Body of pancreas (tissue), 4 donors: ENCODE measurements around the gene IRAK3. TPM values are rescaled to one million over a fixed set of nuclear protein-coding genes. Genes with fewer than 3 reads are reported as not detected.
A peak's percentile ranks its signal among the peaks of the same experiment; 100 is the strongest.

Experiments
- ATAC-seq: fragments of 150-250 bp; one replicate; pipeline ENCODE4 v1.9.1; 2016
- DNase-seq, 4 donors: peaks; one replicate each; pipeline ENCODE4 v3.0.0-alpha.2; 2019
- H3K27ac ChIP-seq, 4 donors: fragments of 200-600 bp; sonication (generic); 1 replicate in 3 of 4; 2 replicates in 1 of 4; pipeline versions ENCODE4 v1.5.1 to v1.6.1; 2016 to 2019; ENCODE audit warnings: mild to moderate bottlenecking in 1 of 4, mixed read lengths in 1 of 4, moderate library complexity in 1 of 4
- H3K27me3 ChIP-seq, 2 donors: fragments of 200-600 bp; sonication (generic); one replicate each; pipeline ENCODE4 v1.6.0; 2016; ENCODE audit warnings: mild to moderate bottlenecking in 1 of 2
- H3K36me3 ChIP-seq, 2 donors: fragments of 200-600 bp; sonication (generic); replicated peaks in 1 of 2; 2 replicates each; pipeline ENCODE4 v1.5.1; 2016; ENCODE audit warnings: low read depth in 2 of 2; ENCODE audit not compliant: insufficient read depth in 1 of 2
- H3K4me1 ChIP-seq: fragments of 200-600 bp; sonication (generic); one replicate; pipeline ENCODE4 v1.6.0; 2016
- H3K4me3 ChIP-seq, 2 donors: fragments of 200-600 bp; sonication (generic); 1 replicate in 1 of 2; 2 replicates in 1 of 2; pipeline ENCODE4 v1.5.1; 2016 to 2019
- H3K9me3 ChIP-seq, 3 donors: fragments of 200-600 bp; sonication (generic); 1 replicate in 2 of 3; 2 replicates in 1 of 3; pipeline ENCODE4 v1.5.1; 2016
- POLR2A ChIP-seq, 3 donors: fragments of 450-650 bp; IDR thresholded peaks; one replicate each; pipeline ENCODE4 v1.6.1; 2016; ENCODE audit warnings: antibody characterized with exemption in 3 of 3, mild to moderate bottlenecking in 2 of 3
- WGBS, 2 donors: methylation state at CpG; one replicate each; pipeline ENCODE4 v1.1.5; 2017; 5-methylcytosine and 5-hydroxymethylcytosine counted together
- intact Hi-C: fragments of 100-400 bp; cut with DNase I; formaldehyde crosslinking; loops from one replicate; pipeline ENCODE4 v1.15.1; 2023
- total RNA-seq, 2 donors: library from RNA; depleted of rRNA; stranded (reverse); fragments of >200 nt; gene quantifications; one replicate each; pipeline ENCODE4 v1.1.0, GENCODE V29; 2016
- TF ChIP-seq, protein P1 (sequence below), 7 experiments: fragments of 450-650 bp in 4 of 7; fragments of 200-600 bp in 3 of 7; sonication (generic) in 3 of 7; IDR thresholded peaks; one replicate each; pipeline ENCODE4 v1.5.1; 2016 to 2019; ENCODE audit warnings: antibody characterized with exemption in 7 of 7

Gene IRAK3
- total RNA-seq, 2 donors from 2014 or later = 6.2 to 6.3 TPM

DNA sequence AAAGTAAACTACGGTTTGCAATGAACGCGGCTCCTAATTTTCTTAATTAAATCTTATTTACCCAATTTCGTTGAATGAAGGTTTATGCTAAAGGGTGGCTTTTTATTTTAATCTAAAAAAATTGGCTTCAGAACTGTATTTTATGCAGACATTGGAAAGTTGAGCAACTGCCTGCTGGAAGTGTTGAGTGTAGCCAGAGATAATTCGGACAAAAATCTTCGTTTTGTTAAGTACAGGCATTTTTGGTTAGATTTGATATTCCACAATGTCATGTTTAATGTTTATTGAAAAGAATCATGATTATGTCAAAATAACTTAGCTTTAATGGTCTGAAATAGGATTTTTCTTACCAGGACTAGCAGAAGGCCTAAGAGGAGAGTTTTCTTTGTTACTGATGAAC, 875 bp downstream of the IRAK3 start:
- 59 to 76% methylated on average over 6 of the region's 6 CpGs for WGBS, 2 donors
- peak overlapping the region in 2 of 4 donors; percentile 69 to 79 for H3K27ac ChIP-seq
- no peak overlapping the region for H3K4me3 ChIP-seq
- ATAC-seq = no peak
- H3K9me3 ChIP-seq = no peaks in the 10 kb centered on the region
- DNase-seq = no peak
- TF ChIP-seq, protein P1, sequence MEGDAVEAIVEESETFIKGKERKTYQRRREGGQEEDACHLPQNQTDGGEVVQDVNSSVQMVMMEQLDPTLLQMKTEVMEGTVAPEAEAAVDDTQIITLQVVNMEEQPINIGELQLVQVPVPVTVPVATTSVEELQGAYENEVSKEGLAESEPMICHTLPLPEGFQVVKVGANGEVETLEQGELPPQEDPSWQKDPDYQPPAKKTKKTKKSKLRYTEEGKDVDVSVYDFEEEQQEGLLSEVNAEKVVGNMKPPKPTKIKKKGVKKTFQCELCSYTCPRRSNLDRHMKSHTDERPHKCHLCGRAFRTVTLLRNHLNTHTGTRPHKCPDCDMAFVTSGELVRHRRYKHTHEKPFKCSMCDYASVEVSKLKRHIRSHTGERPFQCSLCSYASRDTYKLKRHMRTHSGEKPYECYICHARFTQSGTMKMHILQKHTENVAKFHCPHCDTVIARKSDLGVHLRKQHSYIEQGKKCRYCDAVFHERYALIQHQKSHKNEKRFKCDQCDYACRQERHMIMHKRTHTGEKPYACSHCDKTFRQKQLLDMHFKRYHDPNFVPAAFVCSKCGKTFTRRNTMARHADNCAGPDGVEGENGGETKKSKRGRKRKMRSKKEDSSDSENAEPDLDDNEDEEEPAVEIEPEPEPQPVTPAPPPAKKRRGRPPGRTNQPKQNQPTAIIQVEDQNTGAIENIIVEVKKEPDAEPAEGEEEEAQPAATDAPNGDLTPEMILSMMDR (IDR thresholded peaks at IDR 0.05) = no peak
- TF ChIP-seq POLR2A (IDR thresholded peaks at IDR 0.05) = no peak
- H3K4me1 ChIP-seq = peaks cover 5% of the 10 kb centered on the region
- peaks cover 0 to 4% of the 10 kb centered on the region in 2 donors for H3K27me3 ChIP-seq
- intact Hi-C loops = no loop called here
- H3K36me3 ChIP-seq = no peaks in the 10 kb centered on the region

DNA sequence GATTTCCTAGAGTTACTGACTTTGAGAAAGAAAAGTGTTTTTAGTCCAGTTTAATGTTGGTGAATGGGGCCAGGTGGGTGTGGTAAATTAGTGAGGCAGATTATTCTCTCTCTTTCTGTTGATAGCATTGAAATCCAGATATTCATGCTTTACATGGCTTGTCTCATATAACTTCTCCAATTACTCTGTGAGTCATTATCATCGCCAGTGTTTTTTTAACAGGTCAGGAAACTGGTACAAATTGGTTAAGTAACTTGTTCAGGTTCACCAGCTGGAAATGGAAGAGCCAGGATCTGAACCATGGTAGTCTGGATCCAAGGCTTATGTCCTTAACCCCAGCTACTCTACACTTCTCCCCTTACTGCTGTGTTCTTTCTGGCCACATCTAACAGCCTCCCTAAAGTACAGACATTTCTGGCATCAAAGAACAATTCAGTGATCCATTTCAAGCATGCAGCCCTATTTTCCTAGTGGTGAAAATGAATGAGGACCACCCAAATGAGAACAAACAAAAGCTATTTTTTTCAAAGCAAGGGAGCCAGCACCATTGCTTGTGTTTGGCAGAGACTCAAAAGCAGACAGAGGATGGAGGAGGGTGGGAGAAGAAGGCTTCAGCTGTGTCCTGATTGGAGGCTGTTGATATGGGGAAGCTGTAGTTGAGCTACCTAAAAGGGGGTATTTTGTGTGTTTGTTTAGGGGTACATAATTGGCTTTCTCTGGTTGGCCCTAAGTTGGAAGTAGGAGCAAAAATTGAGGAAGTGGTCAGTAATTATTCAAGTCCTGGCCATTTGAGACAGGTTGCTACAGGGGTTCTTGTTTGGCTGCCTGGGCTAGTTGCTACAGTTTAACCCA, 1.7 kb downstream of the IRAK3 start:
- peaks cover 5% of the 10 kb centered on the region for H3K4me1 ChIP-seq
- no peaks in the 10 kb centered on the region for H3K36me3 ChIP-seq
- ATAC-seq (no peak), DNase-seq (no peak)
- H3K9me3 ChIP-seq = no peaks in the 10 kb centered on the region
- peaks cover 0 to 4% of the 10 kb centered on the region in 2 donors for H3K27me3 ChIP-seq
- 73 to 80% methylated on average over 1 of the region's 1 CpG for WGBS, 2 donors
- intact Hi-C loops = no loop called here
- H3K27ac ChIP-seq = no peak overlapping the region
- H3K4me3 ChIP-seq = no peak overlapping the region
- TF ChIP-seq, protein P1 (IDR thresholded peaks at IDR 0.05) = no peak
- no peak for TF ChIP-seq POLR2A (IDR thresholded peaks at IDR 0.05)

DNA sequence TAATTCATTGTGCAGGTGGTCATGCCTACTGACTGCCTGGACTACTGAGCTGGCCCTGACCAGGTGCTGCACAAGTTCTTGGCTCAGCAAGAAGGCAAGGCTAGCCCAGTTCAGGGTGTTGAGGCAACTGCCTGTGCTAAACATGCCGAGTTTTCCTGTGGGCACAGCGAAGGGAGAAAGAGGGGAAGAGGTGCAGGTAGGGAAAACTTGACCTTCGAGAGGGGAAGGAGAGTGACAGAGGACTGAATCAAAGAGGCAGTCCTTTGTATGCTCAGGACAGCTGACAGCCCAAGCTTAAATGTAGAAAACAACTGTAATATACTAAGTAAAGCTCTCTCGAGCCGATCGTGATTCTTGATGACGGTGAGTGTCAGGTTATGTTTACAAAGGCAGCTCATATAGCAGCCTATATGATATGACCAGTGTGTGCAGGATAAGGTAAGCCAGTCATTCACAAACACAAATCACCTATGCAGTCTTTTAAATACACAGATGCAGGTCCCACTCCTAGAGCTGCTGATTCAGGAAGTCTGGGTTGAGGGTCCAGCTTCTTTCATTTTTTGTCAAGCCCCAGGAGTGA, 2.6 kb downstream of the IRAK3 start:
- DNase-seq (no peak), ATAC-seq (no peak)
- Histone ChIP-seq H3K36me3 (no peaks in the 10 kb centered on the region), H3K27me3 (peaks cover 0 to 4% of the 10 kb centered on the region in 2 donors), H3K4me1 (peaks cover 5% of the 10 kb centered on the region), H3K9me3 (no peaks in the 10 kb centered on the region), H3K27ac (no peak overlapping the region), H3K4me3 (no peak overlapping the region)
- TF ChIP-seq, protein P1 (IDR thresholded peaks at IDR 0.05) = no peak
- no peak for TF ChIP-seq POLR2A (IDR thresholded peaks at IDR 0.05)
- WGBS, 2 donors = 52% methylated on average over 7 of the region's 7 CpGs
- intact Hi-C loops = no loop called here

- H3K27me3 ChIP-seq = no peaks in the 10 kb centered on the region
- no peak for DNase-seq
- H3K4me1 ChIP-seq = no peaks in the 10 kb centered on the region
- H3K36me3 ChIP-seq = no peaks in the 10 kb centered on the region
- 85 to 92% methylated on average over 2 of the region's 2 CpGs for WGBS, 2 donors
- no peak for ATAC-seq
- H3K4me3 ChIP-seq = no peak overlapping the region
- intact Hi-C loops = no loop called here
- H3K9me3 ChIP-seq = no peaks in the 10 kb centered on the region
- no peak overlapping the region for H3K27ac ChIP-seq
- no peak for TF ChIP-seq POLR2A (IDR thresholded peaks at IDR 0.05)
- TF ChIP-seq, protein P1 (IDR thresholded peaks at IDR 0.05) = no peak
These were observed 5.1 kb downstream of the IRAK3 start for GRCh38 chr12:66194122-66194521.
